Loucy (cell line): ENCODE data around the gene TMEM267.

Source experiments
- CTCF ChIP-seq: fragments of 200-600 bp; sonication (generic); conservative IDR thresholded peaks from 2 replicates; pipeline ENCODE4 v1.5.1; 2014; ENCODE audit warnings: mild to moderate bottlenecking, antibody characterized with exemption, low read length
- EZH2phosphoT487 ChIP-seq: fragments of 200-600 bp; IDR thresholded peaks from 2 replicates; pipeline ENCODE4 v1.6.1; 2018; ENCODE audit warnings: antibody characterized with exemption, mild to moderate bottlenecking, moderate library complexity, borderline replicate concordance

- TF ChIP-seq EZH2phosphoT487: no peak
- peak; percentile 47 for TF ChIP-seq CTCF
These were observed 81.8 kb downstream of the TMEM267 start for GRCh38 chr5:43401827-43402226.
